Measurements from ENCODE around the gene ITM2A. TPM values are rescaled to one million over a fixed set of nuclear protein-coding genes. Genes with fewer than 3 reads are reported as not detected.

Gene ITM2A
- 10 to 100 TPM; 26.5 to 67.9 (median 38.6) TPM for total RNA-seq

GRCh38 chrX:79366873-79367749, at the start of gene ITM2A:
Gene ITM2A (minus strand): TSS chrX:79367334. CDS start chrX:79367215, 119 bp downstream.
- 0 to 60% methylated on average over 1 to 7 of the region's 38 CpGs for WGBS, 2 donors (ENCODE audit: low coverage in 1 of 2)
- no peaks in the 10 kb centered on the region for H3K4me1 ChIP-seq
- no peak for TF ChIP-seq POLR2AphosphoS5 (IDR thresholded peaks at IDR 0.05)
- TF ChIP-seq CTCF (IDR thresholded peaks at IDR 0.05) = no peak
- TF ChIP-seq POLR2A (IDR thresholded peaks at IDR 0.05) = peak in 1 of 2 donors; percentile 12
- TF ChIP-seq EP300 (IDR thresholded peaks at IDR 0.05) = no peak
- H3K4me3 ChIP-seq = peak within 1 kb of the TSS; percentile 49 to 58
- no peaks in the 10 kb centered on the region for H3K27me3 ChIP-seq
- no peaks in the 10 kb centered on the region for H3K9me3 ChIP-seq
- ATAC-seq = peak; percentile 81
- H3K27ac ChIP-seq = peak within 1 kb of the TSS; percentile 50 to 70 (median 68)
- no peaks in the 10 kb centered on the region for H3K36me3 ChIP-seq

- Histone ChIP-seq H3K4me1 (no peaks in the 10 kb centered on the region), H3K36me3 (no peaks in the 10 kb centered on the region), H3K27me3 (no peaks in the 10 kb centered on the region), H3K9me3 (no peaks in the 10 kb centered on the region), H3K27ac (no peak overlapping the region), H3K4me3 (no peak overlapping the region)
- no peak for TF ChIP-seq POLR2A (IDR thresholded peaks at IDR 0.05)
- no peak for TF ChIP-seq CTCF (IDR thresholded peaks at IDR 0.05)
- TF ChIP-seq POLR2AphosphoS5 (IDR thresholded peaks at IDR 0.05) = no peak
- TF ChIP-seq EP300 (IDR thresholded peaks at IDR 0.05) = no peak
- no peak for ATAC-seq
- WGBS, 2 donors (ENCODE audit: low coverage in 1 of 2) = 51 to 82% methylated on average over 2 of the region's 2 CpGs
Observed at GRCh38 chrX:79415056-79415455, 47.9 kb upstream of the ITM2A start.

GRCh38 chrX:79413963-79414362, 46.8 kb upstream of the ITM2A start:
- no peaks in the 10 kb centered on the region for H3K27me3 ChIP-seq
- TF ChIP-seq CTCF (IDR thresholded peaks at IDR 0.05) (no peak), POLR2AphosphoS5 (IDR thresholded peaks at IDR 0.05) (no peak), POLR2A (IDR thresholded peaks at IDR 0.05) (no peak), EP300 (IDR thresholded peaks at IDR 0.05) (no peak)
- no peaks in the 10 kb centered on the region for H3K36me3 ChIP-seq
- no peaks in the 10 kb centered on the region for H3K9me3 ChIP-seq
- no peak overlapping the region for H3K4me3 ChIP-seq
- H3K4me1 ChIP-seq = no peaks in the 10 kb centered on the region
- ATAC-seq = no peak
- no peak overlapping the region for H3K27ac ChIP-seq
- 57 to 67% methylated on average over 4 to 7 of the region's 7 CpGs for WGBS, 2 donors (ENCODE audit: low coverage in 1 of 2)

GRCh38 chrX:79412972-79413371, 45.8 kb upstream of the ITM2A start:
- peak in 2 of 4 experiments; percentile 22 to 54 for TF ChIP-seq CTCF (IDR thresholded peaks at IDR 0.05)
- TF ChIP-seq EP300 (IDR thresholded peaks at IDR 0.05) = no peak
- Histone ChIP-seq H3K9me3 (no peaks in the 10 kb centered on the region), H3K27ac (no peak overlapping the region), H3K4me3 (peak overlapping the region; percentile 17 to 35), H3K4me1 (no peaks in the 10 kb centered on the region), H3K27me3 (no peaks in the 10 kb centered on the region), H3K36me3 (no peaks in the 10 kb centered on the region)
- WGBS, 2 donors (ENCODE audit: low coverage in 1 of 2) = 2 to 16% methylated on average over 6 of the region's 6 CpGs
- ATAC-seq = no peak

- no peaks in the 10 kb centered on the region for H3K36me3 ChIP-seq
- no peak for ATAC-seq
- no peak overlapping the region for H3K4me3 ChIP-seq
- TF ChIP-seq POLR2A (IDR thresholded peaks at IDR 0.05) (no peak), EP300 (IDR thresholded peaks at IDR 0.05) (no peak), CTCF (IDR thresholded peaks at IDR 0.05) (no peak), POLR2AphosphoS5 (IDR thresholded peaks at IDR 0.05) (no peak)
- no peak overlapping the region for H3K27ac ChIP-seq
- 41 to 43% methylated on average over 2 to 3 of the region's 3 CpGs for WGBS, 2 donors (ENCODE audit: low coverage in 1 of 2)
- H3K27me3 ChIP-seq = no peaks in the 10 kb centered on the region
- no peaks in the 10 kb centered on the region for H3K9me3 ChIP-seq
- H3K4me1 ChIP-seq = no peaks in the 10 kb centered on the region
Observed at GRCh38 chrX:79412166-79412565, 45.0 kb upstream of the ITM2A start.

All from gastroesophageal sphincter (tissue), 4 donors.